ENCODE measurements around the gene UNC13B.
"Not testable (repeated sequence)": the region's sequence is repeated elsewhere in the genome, so short reads cannot be mapped to it uniquely, and the experiment has no call there.

Gene UNC13B

DNA sequence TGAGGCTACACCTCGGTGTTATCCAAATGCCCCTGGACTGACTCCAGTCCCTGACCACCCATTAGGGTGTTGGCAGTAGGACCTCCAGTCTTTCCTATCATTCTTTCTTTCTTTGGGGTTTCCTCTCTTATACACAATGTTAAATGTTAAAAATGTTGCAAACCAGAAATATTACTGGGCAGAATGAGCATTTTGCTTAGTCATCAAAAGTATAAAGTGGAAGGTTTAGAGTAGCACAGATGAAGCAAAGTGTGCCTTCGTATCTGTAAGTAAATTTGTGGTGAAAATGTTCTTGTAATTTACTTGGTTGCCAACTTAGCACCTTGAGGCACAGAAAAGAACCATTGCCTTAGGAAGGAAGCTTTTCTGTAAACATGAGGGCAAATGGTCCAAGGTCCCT lies 21.7 kb upstream of the UNC13B start:
- Histone ChIP-seq H3K9me3 (ENCODE audit: low read length) (0 out of 2 replicates have a peak, but pooled peaks cover 5% of the 10 kb centered on the region), H3K36me3 (ENCODE audit: insufficient read depth, low read length) (no peaks in the 10 kb centered on the region), H2AFZ (ENCODE audit: low read length) (no peak overlapping the region), H3K9ac (ENCODE audit: low read length) (no peak overlapping the region), H3K27ac (ENCODE audit: low read depth, low read length, poor library complexity, severe bottlenecking) (no peak overlapping the region), H3K79me2 (ENCODE audit: insufficient read depth, low read length) (no peaks in the 10 kb centered on the region), H3F3A (ENCODE audit: insufficient read depth, low read length) (no peaks in the 10 kb centered on the region), H3K4me1 (ENCODE audit: insufficient read depth, low read length, severe bottlenecking) (no peaks in the 10 kb centered on the region), H3K4me3 (ENCODE audit: low read depth, low read length, poor library complexity, severe bottlenecking) (no peak overlapping the region), H3K9me2 (ENCODE audit: low read depth, low read length) (no peaks in the 10 kb centered on the region), H3K4me2 (ENCODE audit: low read length) (no peak overlapping the region), H4K20me1 (ENCODE audit: insufficient read depth, low read length) (no peaks in the 10 kb centered on the region), H3K27me3 (ENCODE audit: insufficient read depth, low read length) (no peaks in the 10 kb centered on the region; the same call in 1 of the 2 replicates)
- TF ChIP-seq, protein P1, sequence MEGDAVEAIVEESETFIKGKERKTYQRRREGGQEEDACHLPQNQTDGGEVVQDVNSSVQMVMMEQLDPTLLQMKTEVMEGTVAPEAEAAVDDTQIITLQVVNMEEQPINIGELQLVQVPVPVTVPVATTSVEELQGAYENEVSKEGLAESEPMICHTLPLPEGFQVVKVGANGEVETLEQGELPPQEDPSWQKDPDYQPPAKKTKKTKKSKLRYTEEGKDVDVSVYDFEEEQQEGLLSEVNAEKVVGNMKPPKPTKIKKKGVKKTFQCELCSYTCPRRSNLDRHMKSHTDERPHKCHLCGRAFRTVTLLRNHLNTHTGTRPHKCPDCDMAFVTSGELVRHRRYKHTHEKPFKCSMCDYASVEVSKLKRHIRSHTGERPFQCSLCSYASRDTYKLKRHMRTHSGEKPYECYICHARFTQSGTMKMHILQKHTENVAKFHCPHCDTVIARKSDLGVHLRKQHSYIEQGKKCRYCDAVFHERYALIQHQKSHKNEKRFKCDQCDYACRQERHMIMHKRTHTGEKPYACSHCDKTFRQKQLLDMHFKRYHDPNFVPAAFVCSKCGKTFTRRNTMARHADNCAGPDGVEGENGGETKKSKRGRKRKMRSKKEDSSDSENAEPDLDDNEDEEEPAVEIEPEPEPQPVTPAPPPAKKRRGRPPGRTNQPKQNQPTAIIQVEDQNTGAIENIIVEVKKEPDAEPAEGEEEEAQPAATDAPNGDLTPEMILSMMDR (IDR thresholded peaks at IDR 0.05; ENCODE audit: low read length), result no peak
- TF ChIP-seq EZH2 (IDR thresholded peaks at IDR 0.05; ENCODE audit: borderline replicate concordance, low read length), result no peak

DNA sequence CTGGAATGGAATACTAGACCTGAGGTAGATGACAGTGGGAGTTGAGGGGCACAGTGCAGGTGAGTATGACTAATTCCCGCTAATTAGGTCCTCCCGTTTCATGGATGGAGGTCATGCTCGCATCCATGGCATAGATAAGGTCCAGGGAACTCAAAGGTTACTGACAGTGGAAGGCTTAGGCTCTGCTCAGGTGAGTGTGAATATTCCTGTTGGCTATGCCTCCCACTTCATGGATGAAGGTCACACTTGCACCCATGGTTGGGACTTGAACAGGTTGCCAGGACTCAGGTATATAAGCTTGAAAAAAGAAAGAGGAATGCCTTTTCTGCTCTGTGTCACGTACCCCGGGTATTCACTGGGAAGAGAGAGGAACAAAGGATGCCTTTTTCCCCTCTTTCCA lies 19.8 kb upstream of the UNC13B start:
- Histone ChIP-seq H3K9ac (ENCODE audit: low read length) (no peak overlapping the region), H4K20me1 (ENCODE audit: insufficient read depth, low read length) (no peaks in the 10 kb centered on the region), H3K27me3 (ENCODE audit: insufficient read depth, low read length) (no peaks in the 10 kb centered on the region; the same call in 1 of the 2 replicates), H2AFZ (ENCODE audit: low read length) (no peak overlapping the region), H3F3A (ENCODE audit: insufficient read depth, low read length) (no peaks in the 10 kb centered on the region), H3K9me2 (ENCODE audit: low read depth, low read length) (no peaks in the 10 kb centered on the region), H3K36me3 (ENCODE audit: insufficient read depth, low read length) (no peaks in the 10 kb centered on the region), H3K79me2 (ENCODE audit: insufficient read depth, low read length) (no peaks in the 10 kb centered on the region), H3K4me1 (ENCODE audit: insufficient read depth, low read length, severe bottlenecking) (no peaks in the 10 kb centered on the region), H3K4me3 (ENCODE audit: low read depth, low read length, poor library complexity, severe bottlenecking) (no peak overlapping the region), H3K27ac (ENCODE audit: low read depth, low read length, poor library complexity, severe bottlenecking) (no peak overlapping the region), H3K9me3 (ENCODE audit: low read length) (0 out of 2 replicates have a peak, but pooled peaks cover 5% of the 10 kb centered on the region), H3K4me2 (ENCODE audit: low read length) (no peak overlapping the region)
- no peak for TF ChIP-seq EZH2 (IDR thresholded peaks at IDR 0.05; ENCODE audit: borderline replicate concordance, low read length)
- TF ChIP-seq, protein P1 (IDR thresholded peaks at IDR 0.05; ENCODE audit: low read length), result no peak

DNA sequence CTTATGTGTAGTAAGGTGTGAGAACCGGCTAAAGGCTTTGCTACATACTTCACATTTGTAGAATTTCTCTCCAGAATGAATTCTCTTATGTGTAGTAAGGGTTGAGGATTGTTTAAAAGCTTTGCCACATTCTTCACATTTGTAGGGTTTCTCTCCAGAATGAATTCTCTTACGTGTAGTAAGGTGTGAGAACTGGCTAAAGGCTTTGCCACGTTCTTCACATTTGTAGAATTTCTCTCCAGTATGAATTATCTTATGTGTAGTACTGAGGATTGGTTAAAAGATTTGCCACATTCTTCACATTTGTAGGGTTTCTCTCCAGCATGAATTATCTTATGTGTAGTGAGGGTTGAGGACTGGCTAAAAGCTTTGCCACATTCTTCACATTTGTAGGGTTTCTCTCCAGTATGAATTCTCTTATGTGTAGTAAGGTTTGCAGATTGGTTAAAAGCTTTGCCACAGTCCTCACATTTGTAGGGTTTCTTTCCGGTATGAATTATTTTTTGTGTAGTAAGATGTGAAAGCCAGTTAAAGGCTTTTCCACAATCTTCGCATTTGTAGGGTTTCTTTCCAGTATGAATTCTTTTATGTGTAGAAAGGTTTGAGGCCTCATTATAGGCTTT lies 13.8 kb upstream of the UNC13B start:
- not testable (repeated sequence) for H3K9me3 ChIP-seq (ENCODE audit: low read length); H3K4me3 ChIP-seq (ENCODE audit: low read depth, low read length, poor library complexity, severe bottlenecking); H3K4me2 ChIP-seq (ENCODE audit: low read length); H3K36me3 ChIP-seq (ENCODE audit: insufficient read depth, low read length); H3K9ac ChIP-seq (ENCODE audit: low read length); H3K4me1 ChIP-seq (ENCODE audit: insufficient read depth, low read length, severe bottlenecking); H3F3A ChIP-seq (ENCODE audit: insufficient read depth, low read length); H3K27ac ChIP-seq (ENCODE audit: low read depth, low read length, poor library complexity, severe bottlenecking); H3K79me2 ChIP-seq (ENCODE audit: insufficient read depth, low read length); H4K20me1 ChIP-seq (ENCODE audit: insufficient read depth, low read length); H2AFZ ChIP-seq (ENCODE audit: low read length); H3K9me2 ChIP-seq (ENCODE audit: low read depth, low read length); H3K27me3 ChIP-seq (ENCODE audit: insufficient read depth, low read length)

DNA sequence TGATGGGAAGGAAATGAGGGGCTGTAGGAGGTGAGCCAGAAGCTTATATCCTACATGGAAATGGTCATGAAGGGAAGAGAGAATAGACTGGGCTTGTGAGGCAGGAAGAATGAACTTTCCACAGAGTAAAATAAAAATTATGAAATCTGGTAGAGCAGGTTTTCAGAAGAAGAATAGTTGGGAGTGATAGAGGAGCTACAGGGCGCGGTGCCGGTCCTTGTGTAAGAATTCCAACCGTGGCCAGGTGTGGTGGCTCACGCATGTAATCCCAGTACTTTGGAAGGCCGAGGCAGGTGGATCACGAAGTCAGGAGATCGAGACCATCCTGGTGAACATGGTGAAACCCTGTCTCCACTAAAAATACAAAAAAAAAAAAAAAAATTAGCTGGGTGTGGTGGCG lies 8.9 kb upstream of the UNC13B start:
- Histone ChIP-seq H3K27me3 (ENCODE audit: insufficient read depth, low read length) (no peaks in the 10 kb centered on the region), H3K9me3 (ENCODE audit: low read length) (peaks cover 4% of the 10 kb centered on the region), H3K9me2 (ENCODE audit: low read depth, low read length) (no peaks in the 10 kb centered on the region), H3K79me2 (ENCODE audit: insufficient read depth, low read length) (no peaks in the 10 kb centered on the region), H3K4me2 (ENCODE audit: low read length) (no peak overlapping the region), H3K27ac (ENCODE audit: low read depth, low read length, poor library complexity, severe bottlenecking) (no peak overlapping the region), H4K20me1 (ENCODE audit: insufficient read depth, low read length) (no peaks in the 10 kb centered on the region), H3F3A (ENCODE audit: insufficient read depth, low read length) (no peaks in the 10 kb centered on the region), H3K4me1 (ENCODE audit: insufficient read depth, low read length, severe bottlenecking) (no peaks in the 10 kb centered on the region), H3K9ac (ENCODE audit: low read length) (no peak overlapping the region), H3K4me3 (ENCODE audit: low read depth, low read length, poor library complexity, severe bottlenecking) (no peak overlapping the region), H3K36me3 (ENCODE audit: insufficient read depth, low read length) (no peaks in the 10 kb centered on the region), H2AFZ (ENCODE audit: low read length) (no peak overlapping the region)
- no peak for TF ChIP-seq EZH2 (IDR thresholded peaks at IDR 0.05; ENCODE audit: borderline replicate concordance, low read length)
- TF ChIP-seq, protein P1 (IDR thresholded peaks at IDR 0.05; ENCODE audit: low read length), result no peak

Data from OCI-LY1 (cell line).